Esophagus (tissue), 2 donors: ENCODE results near the gene TXNRD1. TPM values are rescaled to one million over a fixed set of nuclear protein-coding genes. Genes with fewer than 3 reads are reported as not detected.
"Not testable (repeated sequence)": the region's sequence is repeated elsewhere in the genome, so short reads cannot be mapped to it uniquely, and the experiment has no call there.

ENCODE experiments used
- H3K27ac ChIP-seq, 2 donors: one replicate each; pipeline ENCODE4 v1.5.1; 2013; ENCODE audit warnings: low read depth in 2 of 2, mild to moderate bottlenecking in 2 of 2, inconsistent platforms in 1 of 2, low read length in 1 of 2, moderate library complexity in 1 of 2
- H3K27me3 ChIP-seq, 2 donors: one replicate each; pipeline ENCODE4 v1.6.1; 2013; ENCODE audit warnings: low read length in 2 of 2, control low read depth in 1 of 2, mild to moderate bottlenecking in 1 of 2; ENCODE audit not compliant: insufficient read depth in 2 of 2, control insufficient read depth in 1 of 2
- H3K36me3 ChIP-seq, 2 donors: one replicate each; pipeline ENCODE4 v1.6.1; 2013; ENCODE audit warnings: low read length in 1 of 2; ENCODE audit not compliant: control insufficient read depth in 2 of 2, insufficient read depth in 2 of 2
- H3K4me1 ChIP-seq, 2 donors: one replicate each; pipeline ENCODE4 v1.6.1; 2013; ENCODE audit warnings: low read length in 1 of 2; ENCODE audit not compliant: control insufficient read depth in 2 of 2, insufficient read depth in 2 of 2
- H3K4me3 ChIP-seq, 2 donors: one replicate each; pipeline ENCODE4 v1.5.1; 2013; ENCODE audit warnings: low read length in 2 of 2, mild to moderate bottlenecking in 2 of 2, low read depth in 1 of 2, moderate library complexity in 1 of 2
- H3K9me3 ChIP-seq, 2 donors: one replicate each; pipeline ENCODE4 v1.6.1; 2013; ENCODE audit warnings: mild to moderate bottlenecking in 2 of 2, low read depth in 1 of 2, low read length in 1 of 2, moderate library complexity in 1 of 2; ENCODE audit not compliant: control insufficient read depth in 2 of 2, insufficient read depth in 1 of 2
- WGBS, 2 donors: extraction: QIAGEN DNeasy Blood & Tissue Kit; methylation state at CpG; one replicate each; pipeline ENCODE4 v1.1.7; 2013; 5-methylcytosine and 5-hydroxymethylcytosine counted together
- polyA plus RNA-seq, 2 donors: library from polyadenylated mRNA; stranded (reverse); fragments of 200-250 nt; gene quantifications; one replicate each; pipeline ENCODE4 v1.2.3, GENCODE V29; 2013
- donor health status: healthy with polysubstance abuse.
- donor health status: Bipolar disorder and iron deficiency.

The TXNRD1 gene
- polyA plus RNA-seq, 2 donors = 8.8 to 20.0 TPM

DNA sequence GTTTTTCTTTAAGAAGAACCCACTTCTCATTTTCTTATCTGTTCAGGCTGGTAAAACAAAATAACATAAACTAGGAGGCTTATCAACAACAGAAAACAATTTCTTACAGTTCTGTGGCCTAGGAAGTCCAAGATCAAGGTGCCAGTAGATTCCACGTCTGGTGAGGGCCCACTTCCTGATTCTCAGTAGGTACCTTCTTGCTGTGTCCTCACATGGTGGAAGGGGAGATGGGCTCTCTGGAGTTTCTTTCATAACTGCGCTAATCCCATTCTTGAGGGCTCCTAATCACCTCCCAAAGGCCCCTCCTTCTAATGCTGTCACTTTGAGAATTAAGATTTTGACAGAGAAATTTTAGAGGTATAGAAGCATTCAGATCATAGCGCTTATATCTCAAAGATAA lies 33.4 kb downstream of the TXNRD1 start:
- H3K36me3 ChIP-seq = no peaks in the 10 kb centered on the region
- WGBS, 2 donors = 88 to 92% methylated on average over 3 of the region's 3 CpGs
- H3K4me1 ChIP-seq = no peaks in the 10 kb centered on the region
- no peak overlapping the region for H3K27ac ChIP-seq
- H3K9me3 ChIP-seq = no peaks in the 10 kb centered on the region
- H3K27me3 ChIP-seq = no peaks in the 10 kb centered on the region
- H3K4me3 ChIP-seq = no peak overlapping the region

- no peaks in the 10 kb centered on the region for H3K36me3 ChIP-seq
- no peak overlapping the region for H3K4me3 ChIP-seq
- no peaks in the 10 kb centered on the region for H3K9me3 ChIP-seq
- WGBS, 2 donors = 80 to 85% methylated on average over 4 of the region's 4 CpGs
- H3K4me1 ChIP-seq = no peaks in the 10 kb centered on the region
- no peak overlapping the region for H3K27ac ChIP-seq
- H3K27me3 ChIP-seq = no peaks in the 10 kb centered on the region
These were observed 34.3 kb downstream of the TXNRD1 start for GRCh38 chr12:104249898-104250297.

DNA sequence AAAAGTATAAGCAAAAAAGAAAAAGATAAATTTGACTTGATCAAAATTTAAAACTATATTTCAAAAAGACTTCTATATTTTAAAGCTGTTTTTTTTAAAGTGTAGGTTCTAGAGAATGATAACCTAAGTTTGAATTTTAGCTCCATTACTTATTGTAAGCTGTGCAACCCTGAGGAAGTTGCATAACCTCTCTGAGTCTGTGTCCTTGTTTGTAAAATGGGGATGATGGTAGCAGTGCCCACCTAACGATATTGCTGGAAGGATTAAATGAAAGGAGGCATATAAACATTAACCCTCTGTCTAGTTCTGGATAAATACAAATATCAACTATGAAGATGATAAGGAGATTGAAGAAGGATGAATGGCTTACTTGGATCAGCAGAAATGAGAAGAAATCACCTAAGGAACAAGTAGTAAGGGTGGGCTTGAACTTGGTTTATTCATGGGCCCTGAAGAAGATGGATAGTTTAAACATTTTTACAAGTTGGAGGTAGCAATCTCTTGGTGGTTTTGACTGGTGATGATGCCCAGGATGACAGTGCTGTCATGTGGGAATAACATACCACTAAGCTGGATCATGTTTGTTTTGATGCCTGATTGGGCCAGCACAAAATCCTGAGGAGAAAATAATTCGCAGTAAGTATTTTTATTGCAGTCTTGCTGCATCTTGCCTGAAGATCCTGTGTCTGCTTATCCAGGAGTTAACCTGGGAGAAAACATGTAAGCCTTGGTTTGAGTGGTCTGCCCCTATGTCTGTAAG lies 35.0 kb downstream of the TXNRD1 start:
- no peak overlapping the region for H3K27ac ChIP-seq
- H3K4me3 ChIP-seq = no peak overlapping the region
- H3K36me3 ChIP-seq = no peaks in the 10 kb centered on the region
- no peaks in the 10 kb centered on the region for H3K27me3 ChIP-seq
- no peaks in the 10 kb centered on the region for H3K4me1 ChIP-seq
- 76 to 80% methylated on average over 2 of the region's 2 CpGs for WGBS, 2 donors
- H3K9me3 ChIP-seq = no peaks in the 10 kb centered on the region

DNA sequence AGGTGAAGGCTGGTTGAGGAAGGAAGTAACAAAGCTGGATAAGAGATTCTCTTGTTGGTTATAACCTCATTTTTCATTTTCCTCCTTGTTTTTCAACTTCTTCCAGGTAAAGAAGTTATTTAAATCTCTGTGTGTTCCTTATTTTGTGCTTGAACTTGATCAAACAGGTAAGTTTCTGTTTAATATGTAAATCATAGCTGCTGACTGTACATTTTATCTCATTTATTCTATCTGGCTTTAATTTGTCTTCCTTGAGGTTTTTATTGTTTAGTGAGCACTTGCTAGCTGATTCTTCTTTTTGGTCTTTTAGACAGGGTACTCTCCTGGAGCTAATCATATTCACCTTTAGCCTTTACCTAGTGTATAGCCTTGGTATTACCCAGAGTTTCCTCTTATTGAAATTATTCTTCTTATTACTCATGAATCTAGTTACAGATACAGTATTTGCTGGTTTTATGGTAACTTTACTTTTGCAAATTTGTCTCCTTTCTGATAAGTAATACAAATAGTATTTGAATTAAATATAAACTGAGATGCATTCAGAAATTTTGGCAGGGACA lies 42.4 kb downstream of the TXNRD1 start:
- Histone ChIP-seq H3K27ac (no peak overlapping the region), H3K9me3 (no peaks in the 10 kb centered on the region), H3K4me3 (no peak overlapping the region), H3K27me3 (no peaks in the 10 kb centered on the region), H3K4me1 (no peaks in the 10 kb centered on the region), H3K36me3 (no peaks in the 10 kb centered on the region)

DNA sequence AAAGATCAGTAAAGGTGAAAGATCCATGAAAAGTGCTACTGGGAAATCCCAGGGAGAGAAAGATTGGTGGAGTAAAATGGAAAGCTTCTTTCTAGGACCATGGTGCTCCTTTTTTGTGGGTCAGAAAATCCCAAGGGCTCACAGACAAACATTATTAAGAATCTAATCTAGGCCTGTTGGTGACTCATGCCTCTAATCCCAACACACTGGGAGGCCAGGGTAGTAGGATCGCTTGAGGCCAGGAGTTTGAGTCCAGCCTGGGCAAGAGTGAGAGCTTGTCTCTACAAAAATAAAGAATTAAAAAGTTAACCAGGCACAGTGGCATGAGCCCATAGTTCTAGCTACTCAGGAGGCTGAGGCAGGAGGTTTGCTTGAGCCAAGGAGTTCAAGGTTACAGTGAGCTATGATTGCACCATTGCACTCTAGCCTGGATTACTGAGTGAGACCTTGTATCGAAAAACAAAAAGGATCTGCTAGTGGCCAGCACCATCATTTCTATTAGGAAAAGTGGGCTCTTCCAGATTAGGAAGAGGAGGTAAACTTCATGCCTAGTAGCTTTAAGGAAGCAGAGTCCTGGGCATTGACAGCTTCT lies 43.0 kb downstream of the TXNRD1 start:
- Histone ChIP-seq H3K27ac (no peak overlapping the region), H3K9me3 (no peaks in the 10 kb centered on the region), H3K27me3 (no peaks in the 10 kb centered on the region), H3K4me1 (no peaks in the 10 kb centered on the region), H3K36me3 (no peaks in the 10 kb centered on the region), H3K4me3 (no peak overlapping the region)
- 73 to 89% methylated on average over 2 of the region's 2 CpGs for WGBS, 2 donors

GRCh38 chr12:104263026-104263425 lies 47.4 kb downstream of the TXNRD1 start:
- WGBS, 2 donors = 74 to 85% methylated on average over 4 of the region's 4 CpGs
- no peaks in the 10 kb centered on the region for H3K9me3 ChIP-seq
- no peak overlapping the region for H3K4me3 ChIP-seq
- H3K27me3 ChIP-seq = no peaks in the 10 kb centered on the region
- H3K27ac ChIP-seq = no peak overlapping the region
- no peaks in the 10 kb centered on the region for H3K4me1 ChIP-seq
- H3K36me3 ChIP-seq = no peaks in the 10 kb centered on the region

- WGBS, 2 donors = 41 to 56% methylated on average over 1 of the region's 1 CpG
- Histone ChIP-seq H3K27ac (no peak overlapping the region), H3K4me1 (no peaks in the 10 kb centered on the region)
These were observed 48.2 kb downstream of the TXNRD1 start for GRCh38 chr12:104263580-104264358.

DNA sequence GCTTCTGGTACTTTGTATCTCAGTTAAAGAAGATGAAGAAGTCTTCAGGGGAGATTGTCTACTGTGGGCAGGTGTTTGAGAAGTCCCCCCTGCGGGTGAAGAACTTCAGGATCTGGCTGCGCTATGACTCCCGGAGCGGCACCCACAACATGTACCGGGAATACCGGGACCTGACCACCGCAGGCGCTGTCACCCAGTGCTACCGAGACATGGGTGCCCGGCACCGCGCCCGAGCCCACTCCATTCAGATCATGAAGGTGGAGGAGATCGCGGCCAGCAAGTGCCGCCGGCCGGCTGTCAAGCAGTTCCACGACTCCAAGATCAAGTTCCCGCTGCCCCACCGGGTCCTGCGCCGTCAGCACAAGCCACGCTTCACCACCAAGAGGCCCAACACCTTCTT lies 49.9 kb downstream of the TXNRD1 start:
- H3K27ac ChIP-seq, H3K36me3 ChIP-seq, H3K27me3 ChIP-seq, H3K4me3 ChIP-seq, H3K4me1 ChIP-seq, H3K9me3 ChIP-seq: not testable (repeated sequence)
- 93 to 96% methylated on average over 13 to 20 of the region's 24 CpGs for WGBS, 2 donors

More at GRCh38 chr12:104263580-104264358, 48.2 kb downstream of the TXNRD1 start:
- Histone ChIP-seq H3K27me3 (no peaks in the 10 kb centered on the region), H3K36me3 (no peaks in the 10 kb centered on the region), H3K9me3 (no peaks in the 10 kb centered on the region), H3K4me3 (no peak overlapping the region)

DNA sequence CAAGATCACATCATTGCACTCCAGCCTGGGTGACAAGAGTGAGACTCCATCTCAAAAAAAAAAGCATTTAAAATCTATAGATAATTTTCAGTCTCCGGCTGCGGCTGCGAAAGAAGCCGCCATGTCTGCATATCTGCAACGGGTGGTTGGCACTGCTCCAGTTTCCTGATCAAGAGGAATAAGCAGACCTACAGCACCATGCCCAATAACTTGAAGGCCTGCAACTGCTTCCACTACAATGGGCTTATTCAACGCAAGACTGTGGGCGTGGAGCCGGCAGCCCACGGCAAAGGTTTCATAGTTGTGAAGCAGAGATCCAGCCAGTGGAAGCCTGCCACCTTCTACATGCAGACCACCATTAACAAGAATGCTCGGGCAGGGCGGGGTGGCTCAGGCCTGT lies 57.4 kb downstream of the TXNRD1 start:
- no peaks in the 10 kb centered on the region for H3K36me3 ChIP-seq
- no peaks in the 10 kb centered on the region for H3K27me3 ChIP-seq
- H3K9me3 ChIP-seq = no peaks in the 10 kb centered on the region
- no peak overlapping the region for H3K4me3 ChIP-seq
- H3K4me1 ChIP-seq = no peaks in the 10 kb centered on the region
- no peak overlapping the region for H3K27ac ChIP-seq
- WGBS, 2 donors = 87 to 90% methylated on average over 11 of the region's 11 CpGs
